Stimulated activated naive CD4-positive, alpha-beta T cell treated with Interleukin-2 at 50 U/mL for 16 hours (primary cell): ENCODE data around the gene DNAJA4.
A peak's percentile ranks its signal among the peaks of the same experiment; 100 is the strongest.

Source experiments
- DNase-seq: peaks from one replicate; lab custom pipeline; 2025; lab: John Stamatoyannopoulos, UW

DNAJA4 gene

GRCh38 chr15:78280319-78281072, 16.1 kb downstream of the DNAJA4 start:
- no peak for DNase-seq

DNA sequence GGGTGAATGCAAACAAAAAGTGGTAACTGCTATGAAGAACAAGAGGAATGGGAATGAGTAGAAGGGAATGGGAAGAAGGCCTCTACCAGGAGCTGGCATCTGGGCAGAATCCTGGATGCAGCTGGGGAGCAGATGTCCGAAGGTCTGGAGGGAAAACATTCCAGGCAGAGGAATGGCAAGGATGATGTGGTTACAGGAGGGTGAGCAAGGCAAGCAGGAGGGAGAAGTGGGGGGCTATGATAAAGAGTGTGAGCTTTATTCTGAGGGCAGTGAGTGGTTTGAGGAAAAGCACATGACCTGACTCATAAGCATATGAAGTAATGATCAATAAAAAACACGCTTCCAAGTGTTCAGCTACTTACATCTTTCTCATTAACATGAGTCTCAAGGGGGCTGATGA, 18.0 kb downstream of the DNAJA4 start:
- no peak for DNase-seq

- no peak for DNase-seq
Observed at GRCh38 chr15:78284758-78285157, 20.4 kb downstream of the DNAJA4 start.

- DNase-seq: no peak
Observed at GRCh38 chr15:78290222-78290621, 25.9 kb downstream of the DNAJA4 start.

- DNase-seq: no peak
Observed at GRCh38 chr15:78291052-78291451, 26.7 kb downstream of the DNAJA4 start.

- no peak for DNase-seq
Observed at GRCh38 chr15:78291698-78292097, 27.3 kb downstream of the DNAJA4 start.

GRCh38 chr15:78292219-78292618, 27.9 kb downstream of the DNAJA4 start:
- no peak for DNase-seq

DNA sequence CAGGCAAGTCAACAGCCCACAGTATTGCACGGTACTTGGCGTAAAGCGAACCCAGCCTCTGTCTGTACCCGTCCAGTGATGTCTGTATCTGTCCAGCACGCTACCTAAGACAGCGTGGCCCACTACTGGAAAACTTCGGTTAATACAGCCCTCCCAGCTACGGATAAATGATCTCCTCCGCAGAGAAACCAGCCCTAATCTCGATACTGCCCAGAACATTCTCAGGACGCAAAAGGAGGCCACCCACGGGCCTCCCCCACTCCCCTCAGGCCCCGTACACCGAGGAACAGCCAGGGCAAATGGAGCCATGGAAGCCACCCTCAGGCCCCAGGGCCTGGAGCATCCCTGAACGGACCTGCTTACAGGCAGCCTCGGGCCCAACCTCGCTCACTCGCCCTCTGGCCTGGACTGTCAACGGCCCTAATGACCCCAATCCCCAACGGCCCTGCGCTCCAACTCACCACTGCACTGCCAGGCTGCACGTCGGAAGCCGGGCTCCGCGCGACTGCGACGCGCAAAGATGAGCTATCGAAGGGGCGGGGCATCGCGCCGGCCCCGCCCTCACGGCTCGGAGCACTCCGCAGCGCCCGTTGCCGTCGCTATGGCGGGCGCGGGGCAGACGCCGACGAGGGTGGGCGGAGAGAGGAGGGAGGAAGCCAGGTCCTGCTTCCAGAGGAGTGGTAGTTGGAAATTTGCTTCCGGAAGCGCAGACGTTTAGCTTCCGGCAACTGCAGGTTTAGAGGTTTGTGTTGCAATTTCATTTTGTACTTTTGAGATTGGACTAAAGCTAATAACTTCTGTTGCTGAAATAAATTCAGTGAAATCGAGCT, 35.0 kb downstream of the DNAJA4 start, which contains the start of gene SKIC8:
Gene SKIC8 (minus strand): TSS at position 509 of the 830 bp plus-strand sequence. CDS start 3,923 bp downstream, outside the sequence.
- peak; percentile 87 for DNase-seq

DNA sequence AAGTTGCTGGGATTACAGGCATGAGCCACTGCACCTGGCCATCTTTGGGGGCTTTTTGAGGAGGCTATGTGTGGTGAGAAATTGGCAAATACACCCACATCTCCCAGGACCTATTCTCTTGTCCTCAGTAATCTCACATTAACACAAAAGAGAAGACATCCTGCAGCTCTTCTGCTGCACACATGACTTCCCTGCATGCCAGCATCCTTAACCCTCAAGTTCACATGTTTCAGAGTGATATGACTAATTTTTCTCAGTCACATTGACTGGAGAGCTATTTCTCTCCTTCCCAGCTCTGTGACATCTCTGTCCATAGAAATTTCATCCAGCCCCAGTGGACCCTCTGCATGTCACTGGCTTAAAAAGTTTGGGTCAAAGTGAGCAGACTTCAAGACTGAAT, 37.0 kb downstream of the DNAJA4 start:
- DNase-seq: no peak

DNA sequence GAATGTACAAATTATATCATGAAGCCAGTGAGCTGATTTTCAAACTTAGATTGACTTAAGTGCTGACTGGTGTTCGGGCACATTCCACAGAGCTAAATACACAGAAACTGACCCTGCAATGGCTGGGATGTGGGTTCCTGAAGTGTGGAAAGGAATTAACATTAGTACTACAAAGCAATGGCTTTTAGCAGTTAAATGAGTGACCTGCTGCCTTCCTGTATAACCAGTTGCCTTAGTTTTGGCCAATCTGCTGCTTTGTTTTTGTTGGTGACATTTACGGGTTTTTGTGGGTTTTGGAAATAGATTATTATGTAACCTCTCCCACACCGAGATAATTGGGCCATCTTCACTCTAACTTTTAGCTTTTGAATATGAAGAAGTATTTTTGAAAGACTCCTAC, 37.5 kb downstream of the DNAJA4 start:
- DNase-seq: no peak

DNA sequence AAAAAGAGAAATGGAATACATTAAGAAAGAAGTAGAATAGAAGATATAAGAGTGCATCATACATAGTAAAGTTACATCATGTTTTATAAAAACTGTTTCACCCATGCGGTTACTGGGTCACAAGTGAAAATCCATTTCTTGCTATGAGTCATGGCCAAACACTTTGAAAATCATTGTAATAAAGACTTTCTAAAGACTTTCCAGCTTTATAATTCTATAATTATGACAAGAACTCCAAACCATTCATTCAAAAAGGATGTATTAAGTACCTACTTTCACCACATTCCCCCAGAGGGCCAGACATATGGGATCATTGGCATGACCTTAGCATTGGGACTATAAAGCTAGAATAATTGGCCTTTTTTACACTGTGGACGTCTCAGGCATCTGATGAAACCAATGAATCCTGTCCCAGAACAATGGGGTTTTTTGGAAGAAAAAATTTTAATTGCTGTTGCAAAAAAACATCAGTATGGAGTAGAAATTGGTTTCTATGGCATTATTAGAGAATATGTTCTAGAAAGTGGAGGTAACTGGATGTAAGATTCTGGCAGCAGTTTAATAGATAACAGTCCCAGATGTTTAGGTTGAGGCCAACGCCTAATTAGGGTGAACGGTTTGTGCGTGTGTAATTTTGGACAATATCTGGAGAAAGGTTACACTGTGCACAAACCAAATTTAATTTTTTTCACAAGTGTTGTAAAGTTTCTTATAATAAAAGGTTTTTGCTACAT, 38.4 kb downstream of the DNAJA4 start:
- no peak for DNase-seq

- no peak for DNase-seq
Observed at GRCh38 chr15:78304216-78305066, 40.1 kb downstream of the DNAJA4 start.

DNA sequence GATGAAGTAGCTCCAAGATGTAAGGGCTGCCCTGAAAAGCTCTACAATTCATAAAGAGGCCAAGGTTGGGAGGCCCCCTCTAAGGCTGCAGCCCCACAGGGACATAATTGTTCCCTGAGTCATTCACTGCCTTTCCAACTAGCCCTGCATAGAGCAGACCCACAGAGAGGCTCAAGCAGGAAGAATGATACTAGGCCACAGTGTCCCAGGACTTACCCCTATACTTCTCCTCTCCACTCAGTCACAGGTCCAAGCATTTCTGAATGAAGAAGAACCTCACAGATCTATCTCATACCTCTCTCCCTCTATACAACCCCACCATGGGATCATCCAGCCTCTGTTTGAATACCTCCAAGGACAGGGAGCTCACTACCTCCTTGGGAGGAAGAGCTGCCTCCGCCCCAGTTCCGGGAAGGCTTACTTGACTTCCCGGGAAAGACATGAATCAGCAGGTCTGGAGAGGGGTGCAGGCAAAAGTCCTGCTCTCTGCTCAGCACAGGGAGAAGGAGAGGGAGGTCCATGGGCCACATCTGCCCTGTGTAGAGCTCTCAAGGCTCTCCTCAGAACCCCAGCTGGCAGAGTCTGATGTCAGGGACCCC, 41.9 kb downstream of the DNAJA4 start:
- no peak for DNase-seq

- DNase-seq: no peak
Observed at GRCh38 chr15:78307976-78308375, 43.6 kb downstream of the DNAJA4 start.

GRCh38 chr15:78308422-78309032, 44.2 kb downstream of the DNAJA4 start:
- DNase-seq: peak; percentile 21

DNA sequence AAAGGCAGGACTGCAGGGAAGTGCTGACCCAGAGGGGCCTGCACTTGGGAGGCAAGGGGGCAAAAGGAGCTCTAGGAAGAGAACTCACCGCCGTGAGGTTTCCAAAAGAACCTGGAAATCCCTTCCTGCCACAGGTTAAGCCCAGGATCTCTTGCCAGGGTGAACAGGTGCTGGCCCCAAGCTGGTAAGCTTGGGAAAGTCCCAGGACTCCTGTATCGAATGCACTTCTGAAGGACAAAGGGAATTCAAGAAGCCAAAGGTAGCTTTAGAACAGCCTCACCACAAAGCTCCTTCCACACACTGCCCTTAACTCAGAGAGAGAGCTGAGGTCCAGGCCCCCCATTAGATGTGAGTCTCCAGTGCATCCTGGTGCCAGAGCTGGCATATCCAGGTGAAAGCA, 46.9 kb downstream of the DNAJA4 start:
- no peak for DNase-seq

DNA sequence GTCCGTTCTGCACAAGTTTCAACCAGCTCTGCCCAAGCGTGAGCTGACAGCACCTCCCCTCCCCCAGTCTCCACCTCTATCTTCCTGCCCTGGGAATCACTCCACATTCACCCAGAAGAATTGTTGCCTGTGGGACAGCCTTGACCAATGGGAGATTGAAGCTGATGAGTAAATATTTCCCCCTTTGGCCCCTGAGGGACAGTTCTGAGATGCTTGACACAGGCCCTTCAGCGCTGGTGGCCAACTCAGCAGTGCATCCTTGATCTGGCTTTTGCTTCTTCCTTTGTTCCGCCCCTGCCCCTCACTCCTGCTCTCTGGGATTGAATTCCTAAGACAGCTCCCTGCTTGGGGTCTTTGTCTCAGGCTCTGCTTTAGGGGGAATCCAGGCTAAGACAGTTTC, 48.2 kb downstream of the DNAJA4 start:
- DNase-seq: no peak

- DNase-seq: no peak
Observed at GRCh38 chr15:78312957-78313356, 48.6 kb downstream of the DNAJA4 start.

DNA sequence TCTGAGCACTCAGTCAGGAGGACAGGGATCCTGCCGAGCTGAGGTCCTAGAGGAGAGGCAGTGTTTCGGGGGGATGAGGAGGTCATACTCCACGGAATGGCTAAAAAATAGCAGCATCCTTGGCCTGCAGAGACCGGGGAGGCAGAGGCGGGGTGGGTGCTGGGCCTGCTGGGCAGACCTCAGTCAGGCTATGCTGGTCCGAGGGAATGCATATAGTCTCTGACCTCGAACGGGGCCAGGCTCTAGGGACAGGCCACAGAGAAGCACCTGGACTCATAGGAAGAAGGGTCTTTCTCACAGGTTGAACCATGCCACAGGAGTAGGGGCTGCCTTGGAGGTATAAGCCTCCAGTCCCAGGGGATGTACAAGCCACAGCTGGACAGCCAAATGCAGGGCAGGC, 49.0 kb downstream of the DNAJA4 start:
- no peak for DNase-seq

DNA sequence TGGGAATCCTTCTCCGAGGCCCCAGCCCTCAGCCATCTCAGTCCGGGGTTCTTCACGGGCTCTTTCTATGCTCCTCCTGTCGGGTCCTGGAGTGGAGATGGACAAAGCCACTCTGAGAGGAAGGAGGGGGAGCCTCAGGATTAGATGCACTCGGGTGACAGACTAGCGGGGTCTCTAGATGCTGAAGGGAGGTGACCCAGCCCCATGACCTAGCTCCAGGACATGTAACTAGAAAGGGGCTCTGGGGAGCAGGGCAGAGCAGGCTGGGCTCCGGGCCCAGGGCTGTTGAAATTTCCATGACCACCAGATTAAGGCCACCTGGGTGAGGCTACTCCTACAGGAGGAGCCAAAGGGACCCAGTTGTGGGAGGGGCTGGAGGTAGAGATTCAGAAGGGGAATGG, 49.8 kb downstream of the DNAJA4 start:
- DNase-seq: no peak
